ENCODE measurements around the gene GNB5.

The GNB5 gene

DNA sequence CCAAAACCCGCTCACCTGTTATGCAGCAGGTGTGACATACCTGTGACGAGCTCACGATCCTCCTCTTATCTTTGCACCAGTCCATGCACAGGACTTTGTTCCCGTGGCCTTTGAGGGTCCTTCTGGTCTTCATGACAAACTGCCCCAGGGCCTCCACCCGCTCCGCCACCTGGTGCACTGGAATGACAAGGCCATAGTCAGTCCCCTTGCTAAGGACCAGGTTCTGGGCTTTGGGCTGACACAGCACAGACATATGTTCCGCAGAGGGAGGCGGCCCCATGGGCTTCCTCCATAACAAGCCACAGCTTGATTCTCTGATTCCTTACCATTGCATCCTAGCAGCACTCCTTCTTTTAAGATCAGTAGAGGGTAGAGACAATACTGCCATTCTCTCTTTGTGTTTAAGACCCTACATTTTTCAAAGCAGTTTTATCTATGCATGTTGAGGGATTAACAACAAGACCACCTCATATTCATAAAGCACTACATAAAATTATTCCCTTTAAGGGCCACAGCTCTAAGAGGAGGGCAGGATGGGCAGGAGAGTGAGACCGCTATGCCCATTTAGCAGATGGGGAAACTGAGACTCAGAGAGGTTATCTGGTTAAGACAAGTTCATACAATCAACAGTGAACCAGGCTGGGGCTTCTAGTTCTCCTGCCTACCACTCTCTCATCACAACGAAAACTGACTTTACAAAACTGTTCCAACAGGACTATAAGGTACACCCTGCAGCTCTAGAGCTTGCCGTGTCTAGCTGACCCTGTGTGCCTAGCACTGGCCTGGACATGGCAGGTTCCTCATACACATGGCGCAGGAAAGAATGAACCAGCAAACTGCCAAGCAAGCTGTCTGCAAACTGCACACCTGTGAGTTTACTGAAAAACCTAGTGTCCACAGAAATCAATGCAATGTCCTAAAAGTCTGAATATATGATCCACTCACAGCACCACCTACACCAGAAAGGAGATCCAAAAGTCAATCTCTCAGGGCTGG lies 37.0 kb downstream of the GNB5 start:
- intact Hi-C loops (cut with DNase I) = no loop called here
- DNase-seq = no peak

DNA sequence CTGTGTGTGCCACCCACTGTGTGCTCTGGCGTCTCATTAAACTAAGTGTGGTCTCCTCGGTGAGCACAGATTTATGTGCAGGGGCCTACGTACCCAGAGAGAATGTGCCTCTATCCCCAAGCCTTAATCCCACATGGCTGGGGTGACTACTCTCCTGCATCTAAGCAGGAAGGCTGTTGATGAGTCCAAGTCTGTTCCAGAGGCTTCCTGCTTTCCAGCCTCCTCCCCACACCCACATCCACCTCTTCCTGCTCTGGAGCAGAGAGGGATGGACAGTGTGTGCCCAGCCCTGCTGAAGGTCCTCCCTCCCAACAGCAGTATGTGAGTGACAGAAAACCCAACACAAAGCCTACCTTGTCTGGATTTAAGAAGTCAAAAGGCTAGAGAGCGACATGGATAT lies 39.8 kb downstream of the GNB5 start:
- intact Hi-C loops (cut with DNase I) = no loop called here
- DNase-seq = peak in 1 of 42 donors; percentile 32

DNA sequence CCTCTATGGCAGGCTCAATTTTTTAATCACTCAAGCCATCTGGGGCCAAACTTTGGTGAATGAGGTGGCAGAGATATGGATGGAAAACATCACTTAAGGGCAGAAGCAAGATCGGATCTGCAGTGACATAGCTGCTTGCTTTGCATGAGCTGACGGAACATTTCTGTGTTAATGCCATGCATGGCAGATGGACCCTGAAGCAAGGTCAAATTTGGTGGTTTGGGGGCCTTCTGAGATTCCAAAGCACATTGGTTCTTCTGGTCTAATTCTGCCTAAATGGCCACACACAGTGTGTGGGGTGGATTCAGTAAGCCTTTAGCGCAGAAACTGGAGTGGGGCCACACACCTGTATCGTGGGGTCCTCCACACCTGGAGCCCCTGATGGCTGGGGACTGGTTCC lies 40.3 kb downstream of the GNB5 start:
- intact Hi-C loops (cut with DNase I) = no loop called here
- peak in 1 of 42 donors; percentile 16 for DNase-seq

DNA sequence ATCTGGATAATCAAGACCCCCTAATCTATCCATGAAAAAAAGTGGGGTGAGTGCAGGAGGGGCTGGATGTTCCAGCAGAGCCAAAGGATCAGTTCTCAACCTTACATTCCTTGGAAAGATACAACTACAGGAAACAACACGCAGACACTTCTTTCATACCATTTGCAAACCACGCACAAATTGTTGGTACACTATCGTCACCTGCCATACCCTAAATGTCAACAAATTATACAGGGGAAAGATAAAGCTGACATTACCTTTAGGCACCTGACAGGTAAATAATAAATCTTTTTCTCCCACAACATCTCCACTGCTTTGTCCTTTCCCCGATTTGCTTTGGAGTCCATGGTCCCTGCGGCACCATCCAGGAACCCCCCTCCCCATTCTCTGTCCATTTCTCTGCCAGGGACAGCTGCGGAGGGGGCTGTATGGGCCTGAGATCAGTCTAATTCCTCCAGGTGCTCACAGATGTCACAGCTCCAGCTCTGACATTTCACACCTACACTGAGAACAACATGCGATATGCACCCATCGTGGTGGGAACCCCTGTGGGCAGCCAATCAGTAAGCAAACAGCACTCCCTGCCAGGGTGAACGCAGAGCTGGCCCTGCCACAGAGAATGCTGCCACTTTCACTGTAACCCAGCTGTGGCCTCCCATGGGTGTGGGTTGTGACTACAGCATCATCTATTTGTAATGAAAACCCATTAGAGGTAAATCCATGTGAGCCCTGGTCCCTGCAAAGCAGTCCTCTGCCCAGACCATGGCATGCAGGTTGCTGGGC lies 41.0 kb downstream of the GNB5 start:
- intact Hi-C loops (cut with DNase I) = no loop called here
- peak in 1 of 42 donors; percentile 29 for DNase-seq

DNA sequence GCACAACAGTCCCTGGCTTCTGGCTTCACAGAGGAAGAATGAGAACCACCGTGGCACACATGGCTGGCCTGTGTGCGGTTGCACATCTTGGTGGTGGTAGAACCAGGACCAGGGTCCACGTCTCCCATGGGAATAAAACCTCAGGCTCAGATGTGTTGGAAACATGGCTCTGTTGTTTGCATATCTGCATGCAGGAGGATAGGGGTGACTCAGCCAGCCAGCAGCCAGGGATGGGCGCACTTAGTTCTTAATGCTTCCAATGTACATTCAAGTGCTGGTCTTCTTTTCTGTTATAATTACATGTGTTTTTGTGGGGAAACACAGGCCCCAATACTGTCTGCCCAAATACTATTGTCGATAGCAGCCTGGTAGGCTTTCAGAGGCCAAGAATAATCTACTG lies 42.8 kb downstream of the GNB5 start:
- intact Hi-C loops (cut with DNase I) = no loop called here

DNA sequence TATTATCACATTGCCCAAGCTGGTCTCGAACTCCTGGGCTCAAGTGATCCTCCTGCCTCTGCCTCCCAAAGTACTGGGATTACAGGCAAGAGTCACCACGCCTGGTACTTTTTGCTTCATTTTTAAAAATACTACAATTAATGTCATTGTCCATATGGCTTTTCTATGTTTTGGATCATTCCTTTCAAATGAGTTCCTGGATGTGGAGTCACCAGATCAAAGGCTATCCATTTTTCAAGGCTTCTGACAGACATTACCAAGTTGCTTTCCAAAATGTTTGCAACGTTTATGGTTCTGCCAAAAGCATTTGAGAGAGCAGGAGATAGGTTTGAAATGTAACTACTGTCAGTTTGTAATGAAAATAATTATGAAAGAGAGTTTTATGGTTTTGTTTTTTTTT lies 44.4 kb downstream of the GNB5 start:
- DNase-seq = no peak

More for the DNA sequence above, 42.8 kb downstream of the GNB5 start:
- peak in 1 of 42 donors; percentile 41 for DNase-seq

DNA sequence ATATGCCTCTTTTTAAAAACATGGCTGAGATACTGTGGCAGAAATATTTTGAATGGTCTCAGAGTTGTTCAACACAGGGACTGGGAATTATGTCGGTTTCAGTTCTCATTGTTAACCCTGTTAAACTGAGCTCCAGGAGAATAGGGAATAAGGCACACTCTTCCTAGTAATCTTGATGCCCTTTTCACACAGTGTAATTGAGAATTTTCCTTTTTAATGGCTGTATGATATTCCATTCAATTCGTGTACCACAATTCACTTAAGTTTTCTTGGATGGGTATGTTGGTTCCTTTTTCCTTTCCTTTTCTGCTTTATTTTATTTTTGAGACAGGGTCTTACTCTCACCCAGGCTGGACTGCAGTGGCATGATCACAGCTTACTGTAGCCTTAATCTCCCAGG lies 44.9 kb downstream of the GNB5 start:
- DNase-seq = no peak
- intact Hi-C loops (cut with DNase I) = no loop called here

More for the DNA sequence above, 44.4 kb downstream of the GNB5 start:
- intact Hi-C loops (cut with DNase I) = no loop called here

DNA sequence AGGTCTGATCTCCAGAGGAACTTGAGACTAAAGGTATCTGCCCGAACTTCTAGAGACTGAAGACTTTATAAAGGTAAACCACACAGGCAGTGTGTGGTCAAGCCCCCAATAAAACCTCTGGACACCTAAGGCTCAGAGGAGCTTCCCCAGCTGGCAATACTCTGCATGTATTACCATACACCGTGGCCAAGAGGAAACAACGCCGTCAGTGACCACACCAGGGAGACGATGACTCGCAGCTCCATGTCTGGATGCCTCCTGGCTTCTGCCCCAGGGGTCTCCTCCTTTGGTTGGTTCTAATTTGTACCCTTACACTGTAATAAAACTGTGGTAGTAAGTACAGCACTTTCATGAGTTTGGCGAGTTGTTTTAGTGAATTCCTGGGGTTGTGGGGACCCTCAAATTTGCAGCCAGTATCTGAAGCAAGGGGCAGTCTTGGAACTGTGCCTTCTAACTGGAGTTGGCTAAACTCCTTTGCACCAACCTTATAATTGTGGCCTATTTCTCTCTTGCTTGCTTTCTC lies 46.5 kb downstream of the GNB5 start:
- intact Hi-C loops (cut with DNase I) = no loop called here
- peak in 1 of 42 donors; percentile 25 for DNase-seq

DNA sequence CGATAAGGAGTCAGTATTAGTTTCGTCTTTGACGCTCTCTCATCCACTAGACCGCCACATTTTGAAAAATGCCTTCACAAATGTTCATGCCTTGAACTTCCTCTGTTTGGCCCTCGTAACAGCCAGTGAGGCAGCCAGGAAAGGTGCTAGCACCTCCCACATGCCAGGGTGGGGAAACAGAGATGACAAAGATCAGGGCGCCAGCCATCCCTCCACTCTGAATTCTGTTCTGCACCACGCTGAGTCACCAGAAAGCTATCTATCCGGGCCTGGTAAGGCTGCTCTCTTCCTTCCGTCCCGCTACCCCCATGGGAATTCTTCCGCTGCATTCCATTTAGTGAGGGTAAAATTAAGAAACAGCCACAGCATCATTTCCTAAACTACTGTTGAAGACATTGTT lies 47.3 kb downstream of the GNB5 start:
- intact Hi-C loops (cut with DNase I) = no loop called here
- peak in 38 of 42 donors; percentile 30 to 81 (median 60) for DNase-seq

DNA sequence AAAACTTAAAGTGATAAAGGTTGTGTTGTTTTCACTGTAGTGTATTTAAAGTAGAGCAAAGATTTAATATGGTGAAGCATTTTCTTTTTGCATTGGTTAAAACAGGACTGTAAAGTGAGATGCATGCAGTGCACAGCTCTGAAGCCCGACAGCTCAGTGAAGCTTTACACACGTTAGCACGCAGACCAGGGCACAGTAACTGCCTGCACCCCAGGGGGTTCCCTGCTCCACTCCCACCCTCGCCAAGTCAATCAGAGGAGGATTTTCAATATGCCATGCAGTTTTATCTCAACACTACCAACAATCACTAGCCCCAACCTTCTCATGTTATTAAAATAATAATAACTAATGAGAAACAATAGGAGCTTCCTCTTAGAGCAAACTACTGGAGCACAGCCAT lies 50.5 kb downstream of the GNB5 start:
- DNase-seq = no peak
- intact Hi-C loops (cut with DNase I) = no loop called here

DNA sequence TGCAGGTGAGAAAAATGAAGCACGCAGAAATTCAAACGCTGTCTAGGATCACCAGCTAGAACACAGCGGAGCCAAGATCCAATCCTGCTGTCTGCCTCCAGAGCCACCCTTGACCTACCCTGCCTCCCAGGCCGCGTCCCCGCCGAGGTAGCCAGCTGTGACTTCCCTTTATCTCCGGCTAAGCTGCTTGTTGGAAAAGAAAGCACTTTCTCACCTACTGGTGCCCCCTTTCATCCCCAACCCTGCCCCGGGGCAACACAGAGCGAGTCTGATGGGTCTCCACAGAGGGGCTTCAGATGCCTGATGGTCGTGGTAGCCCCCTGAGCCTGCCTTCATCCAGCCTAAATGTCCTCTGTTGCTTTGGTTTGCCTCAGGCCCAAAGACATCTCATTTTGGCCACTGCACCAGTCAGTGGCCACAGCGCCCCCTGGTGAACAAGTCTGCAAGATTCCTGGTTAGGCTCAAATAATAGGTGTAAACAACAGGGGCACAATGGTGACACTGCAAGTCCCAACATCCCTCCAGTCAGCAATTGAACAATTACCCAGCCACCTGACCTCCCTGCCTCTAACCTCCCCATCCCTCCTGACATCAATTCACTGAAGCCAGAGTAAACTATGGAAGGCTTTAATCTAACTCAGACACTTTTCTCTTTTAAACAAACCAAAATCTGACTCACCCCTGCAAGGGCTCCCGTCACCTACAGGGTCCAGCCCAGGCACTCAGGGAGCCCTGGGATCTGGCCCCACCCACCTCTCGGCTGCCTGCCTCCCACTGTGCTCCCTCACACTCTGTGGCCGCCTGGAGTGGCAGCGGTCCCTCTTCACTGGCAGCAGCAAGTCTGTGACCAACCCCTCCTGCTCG lies 51.4 kb downstream of the GNB5 start:
- DNase-seq = peak; percentile 50 to 92 (median 80)
- intact Hi-C loops (cut with DNase I) = no loop called here

DNA sequence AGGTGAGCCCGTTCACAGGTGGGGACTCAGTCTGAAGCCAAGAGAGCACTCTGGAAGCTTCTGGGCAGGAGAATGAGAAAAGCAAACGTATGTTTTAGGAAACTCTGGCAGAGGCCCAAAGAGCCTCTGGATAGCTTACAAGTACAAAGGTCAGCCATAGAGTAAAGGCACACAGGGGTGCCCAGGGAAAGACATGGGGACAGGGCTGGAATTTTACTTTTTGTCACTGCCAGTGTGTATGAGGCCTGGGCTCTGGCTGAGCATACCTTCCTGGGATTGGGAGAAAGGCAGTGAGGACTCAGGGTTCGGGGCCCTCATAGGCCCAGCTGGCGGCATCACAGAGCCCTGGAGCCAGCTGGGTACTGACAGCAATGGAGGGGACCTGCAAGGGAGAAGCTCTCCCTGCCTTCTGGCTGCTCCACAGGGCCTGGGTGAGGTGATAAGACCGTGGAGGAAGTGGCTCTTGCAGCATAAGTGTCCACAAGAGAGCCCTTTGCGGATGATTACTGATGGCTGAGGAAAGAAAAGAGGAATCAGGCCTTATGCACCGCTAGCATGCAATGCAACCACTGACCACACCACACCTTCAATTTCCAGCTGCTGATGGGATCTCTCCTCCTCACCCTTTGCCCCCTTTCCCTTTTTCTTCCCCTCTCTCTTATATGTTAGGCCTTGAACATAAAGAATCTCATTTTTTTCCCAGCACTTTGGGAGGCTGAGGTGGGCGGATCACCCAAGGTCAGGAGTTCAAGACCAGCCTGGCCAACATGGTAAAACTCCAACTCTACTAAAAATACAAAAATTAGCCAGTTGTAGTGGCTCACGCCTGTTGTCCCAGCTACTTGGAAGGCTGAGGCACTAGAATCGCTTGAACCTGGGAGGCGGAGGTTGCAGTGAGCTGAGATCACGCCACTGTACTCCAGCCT lies 53.5 kb downstream of the GNB5 start:
- DNase-seq = peak in 1 of 42 donors; percentile 24

DNA sequence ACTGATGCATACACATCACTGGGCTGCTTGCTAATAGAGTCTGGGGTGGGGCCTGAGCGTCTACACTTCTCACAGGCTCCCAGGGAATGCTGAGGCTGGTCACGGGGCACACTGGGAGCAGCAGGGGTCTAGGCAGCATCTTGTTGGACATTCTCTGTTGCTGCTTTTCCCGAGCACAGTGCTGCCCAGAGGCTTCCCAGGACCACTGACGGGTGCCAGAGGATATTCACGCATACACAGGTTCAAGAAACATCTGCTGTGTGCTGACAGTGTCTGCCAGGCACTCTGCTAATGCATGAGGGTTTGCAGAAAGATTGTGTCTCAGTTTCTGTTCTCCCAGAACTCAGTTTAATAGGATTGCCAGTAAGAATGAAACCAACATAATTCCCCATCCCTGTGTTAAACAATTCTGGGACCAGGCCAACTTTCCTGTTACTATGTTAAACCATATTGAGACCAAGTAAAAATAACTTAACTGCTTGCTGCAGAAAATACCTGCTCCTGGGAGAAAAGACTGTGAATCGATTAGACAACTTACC lies 54.7 kb downstream of the GNB5 start:
- intact Hi-C loops (cut with DNase I) = no loop called here
- DNase-seq = peak in 1 of 42 donors; percentile 14

More for the DNA sequence above, 53.5 kb downstream of the GNB5 start:
- intact Hi-C loops (cut with DNase I) = no loop called here

DNA sequence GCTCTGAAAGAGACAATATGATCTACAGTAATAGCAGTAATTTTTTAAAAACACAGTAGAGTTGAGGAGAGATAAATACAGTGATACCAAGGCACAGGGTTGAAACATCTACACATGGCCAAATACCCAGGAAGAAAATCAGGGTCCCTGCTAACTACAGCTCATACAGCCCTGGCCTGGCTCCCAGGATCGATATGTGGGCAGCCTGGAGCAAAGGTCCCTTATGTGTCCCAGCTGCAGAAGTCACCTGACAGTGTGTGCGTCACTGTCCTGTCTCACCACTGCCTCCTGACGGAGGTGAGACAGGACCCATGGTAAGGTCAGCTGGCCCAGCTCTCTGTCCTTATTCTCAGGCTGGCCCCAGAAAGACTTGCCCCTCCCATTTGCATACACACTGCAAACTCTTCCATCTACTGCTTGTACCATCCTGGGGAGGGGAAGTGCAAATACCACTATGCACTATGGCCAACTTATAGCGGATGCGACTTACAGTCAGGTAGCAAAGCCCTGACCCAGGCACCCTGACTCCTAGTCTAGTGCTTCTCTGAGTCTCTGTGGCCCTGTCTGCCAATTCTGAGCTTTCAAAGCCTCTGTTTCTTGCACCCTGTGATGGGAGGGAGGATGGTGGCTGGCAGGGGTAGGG lies 56.6 kb downstream of the GNB5 start:
- intact Hi-C loops (cut with DNase I) = no loop called here
- peak in 1 of 42 donors; percentile 1 for DNase-seq

DNA sequence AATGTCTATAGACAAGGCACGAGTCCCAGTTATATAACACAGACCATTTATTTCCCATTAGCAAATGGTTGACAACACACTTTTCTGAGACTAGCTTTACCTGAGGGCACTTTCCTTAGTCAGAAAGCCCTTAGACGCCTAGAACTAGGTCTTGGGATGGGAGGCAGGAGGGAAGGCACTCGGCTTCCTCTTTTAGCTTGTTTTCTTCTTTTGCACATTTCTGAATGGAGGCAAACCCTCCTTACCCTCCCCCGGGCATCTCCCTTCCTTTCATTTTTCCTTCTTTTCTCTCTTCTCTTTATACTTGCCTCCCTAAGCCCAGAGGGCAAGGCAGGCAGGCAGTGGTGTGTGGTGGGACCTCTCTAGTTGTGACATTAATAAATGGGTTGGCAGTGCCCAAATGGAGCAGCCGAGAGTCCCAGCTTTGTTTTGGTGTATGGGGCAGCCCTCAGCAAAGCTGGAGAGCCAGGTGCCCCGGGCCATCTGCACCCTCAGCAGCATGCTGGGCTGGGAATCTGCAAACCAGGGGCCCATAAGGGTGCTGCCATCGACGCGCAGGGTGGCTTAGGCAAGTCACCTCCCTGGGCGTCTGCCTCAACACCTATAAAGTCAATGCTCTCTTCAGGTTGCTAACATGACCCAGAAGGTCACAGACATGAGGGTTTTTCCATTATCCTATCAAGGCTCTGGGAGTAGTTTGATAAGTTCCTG lies 57.5 kb downstream of the GNB5 start:
- intact Hi-C loops (cut with DNase I) = no loop called here
- DNase-seq = no peak

DNA sequence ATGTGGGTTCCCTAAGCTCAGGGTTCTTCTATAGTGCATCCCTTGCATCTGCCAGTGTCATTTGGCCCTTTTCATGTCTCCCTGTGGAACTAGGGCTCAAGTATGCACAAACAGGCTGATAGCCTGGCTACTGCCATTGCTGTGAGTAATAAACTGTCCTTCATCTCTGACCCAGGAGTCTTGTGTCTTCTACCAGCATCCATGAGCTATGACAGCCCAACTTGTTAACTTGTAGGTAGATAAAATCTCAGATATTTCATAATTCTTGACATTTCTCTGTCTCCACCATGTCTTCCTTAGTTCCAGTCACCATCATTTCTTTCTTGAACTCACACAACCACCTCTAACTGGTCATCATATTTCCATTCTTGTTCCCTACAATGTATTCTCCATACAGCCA lies 59.1 kb downstream of the GNB5 start:
- intact Hi-C loops (cut with DNase I) = no loop called here
- DNase-seq = no peak
